Suprapubic skin (tissue), 4 donors: ENCODE results near the gene RFK. TPM values are rescaled to one million over a fixed set of nuclear protein-coding genes. Genes with fewer than 3 reads are reported as not detected.

Source experiments
- DNase-seq, 2 donors: peaks; one replicate each; pipeline ENCODE4 v3.0.0-alpha.2; 2019; ENCODE audit warnings: low spot score in 2 of 2
- H3K27ac ChIP-seq: fragments of 200-600 bp; sonication (generic); one replicate; pipeline ENCODE4 v1.5.1; 2019
- H3K27me3 ChIP-seq: fragments of 200-600 bp; sonication (generic); one replicate; pipeline ENCODE4 v1.5.1; 2019
- H3K36me3 ChIP-seq: fragments of 200-600 bp; sonication (generic); one replicate; pipeline ENCODE4 v1.5.1; 2019
- H3K4me1 ChIP-seq: fragments of 200-600 bp; sonication (generic); one replicate; pipeline ENCODE4 v1.5.1; 2019
- H3K4me3 ChIP-seq: fragments of 200-600 bp; sonication (generic); one replicate; pipeline ENCODE4 v1.5.1; 2019; ENCODE audit warnings: mild to moderate bottlenecking
- H3K9me3 ChIP-seq: fragments of 200-600 bp; sonication (generic); one replicate; pipeline ENCODE4 v1.5.1; 2019
- CTCF ChIP-seq, 2 donors: fragments of 200-600 bp in 1 of 2; fragments of 450-650 bp in 1 of 2; sonication (generic) in 1 of 2; IDR thresholded peaks; one replicate each; pipeline ENCODE4 v1.5.1; 2016 to 2019; ENCODE audit warnings: antibody characterized with exemption in 2 of 2, mild to moderate bottlenecking in 1 of 2, moderate library complexity in 1 of 2
- EP300 ChIP-seq: sonication (generic); formaldehyde crosslinking; IDR thresholded peaks from one replicate; pipeline ENCODE4 v1.6.1; 2017; ENCODE audit warnings: antibody characterized with exemption
- POLR2A ChIP-seq, 2 donors: fragments of 450-650 bp; IDR thresholded peaks; one replicate each; pipeline ENCODE4 v1.6.1; 2017; ENCODE audit warnings: antibody characterized with exemption in 2 of 2, mild to moderate bottlenecking in 2 of 2, moderate library complexity in 2 of 2
- POLR2AphosphoS5 ChIP-seq, 3 donors: sonication (generic); formaldehyde crosslinking; IDR thresholded peaks; one replicate each; pipeline ENCODE4 v1.6.1; 2017; ENCODE audit warnings: antibody characterized with exemption in 3 of 3
- WGBS: methylation state at CpG from one replicate; pipeline ENCODE4 v1.1.5; 2018; 5-methylcytosine and 5-hydroxymethylcytosine counted together
- total RNA-seq, 4 donors: library from RNA; depleted of rRNA; stranded (reverse); fragments of >200 nt; gene quantifications; one replicate each; pipeline ENCODE4 v1.1.0, GENCODE V29; 2016

Gene RFK
- total RNA-seq, 4 donors from 2014 or later = 6.3 to 14.4 (median 10.5) TPM

DNA sequence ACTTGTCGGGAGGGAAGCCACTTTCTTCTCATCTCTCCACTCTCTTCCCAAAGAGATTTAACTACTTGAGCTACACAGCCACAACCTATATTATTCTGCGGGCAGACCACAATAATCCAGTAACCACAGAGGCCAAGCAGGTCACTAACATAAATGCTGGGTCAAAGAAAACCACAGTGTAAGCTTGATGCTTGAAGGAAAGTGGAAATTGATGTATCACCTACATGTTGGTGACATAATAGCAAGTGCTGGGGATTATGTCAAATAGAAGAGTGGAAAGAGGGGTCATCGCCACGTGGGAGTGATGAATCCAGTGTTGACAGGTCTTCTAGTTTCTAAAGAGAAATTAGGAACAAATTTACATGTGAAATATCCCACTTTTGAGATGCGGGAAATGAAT lies 40.9 kb downstream of the RFK start:
- Histone ChIP-seq H3K9me3 (no peaks in the 10 kb centered on the region), H3K36me3 (no peaks in the 10 kb centered on the region), H3K4me1 (no peaks in the 10 kb centered on the region), H3K4me3 (no peak overlapping the region), H3K27ac (no peak overlapping the region), H3K27me3 (no peaks in the 10 kb centered on the region)
- no peak for DNase-seq
- 67% methylated on average over 5 of the region's 5 CpGs for WGBS
- TF ChIP-seq CTCF (IDR thresholded peaks at IDR 0.05) (no peak), EP300 (no peak), POLR2AphosphoS5 (IDR thresholded peaks at IDR 0.05) (no peak), POLR2A (IDR thresholded peaks at IDR 0.05) (no peak)

DNA sequence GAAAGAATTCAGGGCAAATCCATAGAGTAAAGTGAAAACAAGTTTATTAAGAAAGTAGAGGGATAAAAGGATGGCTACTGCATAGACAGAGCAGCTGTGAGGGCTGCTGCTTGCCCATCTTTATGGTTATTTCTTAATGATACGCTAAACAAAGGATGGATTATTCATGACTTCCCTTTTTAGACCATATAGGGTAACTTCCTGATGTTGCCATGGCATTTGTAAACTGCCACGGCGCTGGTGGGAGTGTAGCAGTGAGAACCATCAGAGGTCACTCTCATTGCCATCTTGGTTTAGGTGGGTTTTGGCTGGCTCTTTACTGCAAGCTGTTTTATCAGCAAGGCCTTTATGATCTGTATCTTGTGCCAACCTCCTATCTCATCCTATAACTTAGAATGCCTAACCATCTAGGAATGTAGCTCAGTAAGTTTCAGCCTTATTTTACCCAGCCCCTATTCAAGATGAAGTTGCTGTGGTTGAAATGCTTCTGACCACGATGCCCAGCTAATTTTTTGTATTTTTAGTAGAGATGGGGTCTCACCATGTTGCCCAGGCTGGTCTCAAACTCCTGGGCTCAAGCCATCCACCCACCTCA lies 42.1 kb downstream of the RFK start:
- Histone ChIP-seq H3K27ac (no peak overlapping the region), H3K4me1 (no peaks in the 10 kb centered on the region), H3K36me3 (no peaks in the 10 kb centered on the region), H3K27me3 (no peaks in the 10 kb centered on the region), H3K4me3 (no peak overlapping the region), H3K9me3 (no peaks in the 10 kb centered on the region)
- 71% methylated on average over 4 of the region's 4 CpGs for WGBS
- no peak for TF ChIP-seq EP300
- no peak for TF ChIP-seq POLR2AphosphoS5 (IDR thresholded peaks at IDR 0.05)
- no peak for TF ChIP-seq CTCF (IDR thresholded peaks at IDR 0.05)
- TF ChIP-seq POLR2A (IDR thresholded peaks at IDR 0.05) = no peak
- no peak for DNase-seq

DNA sequence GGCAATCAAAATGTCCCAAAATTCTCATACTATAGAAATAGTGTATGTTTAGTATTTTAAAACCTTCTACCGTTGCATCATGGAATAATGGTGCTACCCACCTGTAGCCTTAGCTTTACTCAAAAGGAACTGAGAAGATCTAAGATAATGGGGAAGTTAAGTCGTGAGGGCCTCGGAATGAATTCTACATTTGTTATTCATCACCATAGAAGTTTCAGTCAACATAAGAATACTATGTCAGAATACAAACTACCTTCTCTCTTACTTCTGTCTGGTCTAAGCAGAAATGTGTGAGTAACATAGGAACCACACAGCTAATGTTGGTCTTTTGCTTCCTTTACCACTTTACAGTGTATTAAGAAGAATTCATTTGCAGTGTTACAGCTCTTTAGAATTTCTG lies 43.2 kb downstream of the RFK start:
- TF ChIP-seq CTCF (IDR thresholded peaks at IDR 0.05) = no peak
- no peak for TF ChIP-seq EP300
- TF ChIP-seq POLR2AphosphoS5 (IDR thresholded peaks at IDR 0.05) = no peak
- TF ChIP-seq POLR2A (IDR thresholded peaks at IDR 0.05) = no peak
- WGBS = 54% methylated on average over 3 of the region's 3 CpGs
- no peaks in the 10 kb centered on the region for H3K36me3 ChIP-seq
- no peaks in the 10 kb centered on the region for H3K27me3 ChIP-seq
- H3K4me1 ChIP-seq = no peaks in the 10 kb centered on the region
- no peak overlapping the region for H3K4me3 ChIP-seq
- no peak overlapping the region for H3K27ac ChIP-seq
- H3K9me3 ChIP-seq = no peaks in the 10 kb centered on the region
- no peak for DNase-seq

GRCh38 chr9:76349865-76350264 lies 44.4 kb downstream of the RFK start:
- TF ChIP-seq POLR2AphosphoS5 (IDR thresholded peaks at IDR 0.05) (no peak), EP300 (no peak), CTCF (IDR thresholded peaks at IDR 0.05) (no peak), POLR2A (IDR thresholded peaks at IDR 0.05) (no peak)
- no peaks in the 10 kb centered on the region for H3K4me1 ChIP-seq
- 68% methylated on average over 1 of the region's 1 CpG for WGBS

GRCh38 chr9:76342858-76343257 lies 51.4 kb downstream of the RFK start:
- Histone ChIP-seq H3K27me3 (no peaks in the 10 kb centered on the region), H3K4me1 (no peaks in the 10 kb centered on the region), H3K27ac (no peak overlapping the region), H3K9me3 (no peaks in the 10 kb centered on the region), H3K36me3 (no peaks in the 10 kb centered on the region), H3K4me3 (no peak overlapping the region)
- TF ChIP-seq POLR2A (IDR thresholded peaks at IDR 0.05) (no peak), CTCF (IDR thresholded peaks at IDR 0.05) (no peak)
- no peak for DNase-seq
- WGBS = 88% methylated on average over 2 of the region's 2 CpGs

More at GRCh38 chr9:76349865-76350264, 44.4 kb downstream of the RFK start:
- no peak overlapping the region for H3K4me3 ChIP-seq
- H3K27me3 ChIP-seq = no peaks in the 10 kb centered on the region
- H3K36me3 ChIP-seq = no peaks in the 10 kb centered on the region
- H3K9me3 ChIP-seq = no peaks in the 10 kb centered on the region
- DNase-seq = no peak
- no peak overlapping the region for H3K27ac ChIP-seq
